Peyer's patch (tissue), 4 donors: ENCODE results near the gene FAM98B. TPM values are rescaled to one million over a fixed set of nuclear protein-coding genes. Genes with fewer than 3 reads are reported as not detected.

Source experiments
- DNase-seq, 3 donors: peaks; one replicate each; pipeline ENCODE4 v3.0.0-alpha.2; 2017 to 2019
- H3K27ac ChIP-seq, 4 donors: fragments of 200-600 bp; sonication (generic); one replicate each; pipeline ENCODE4 v1.5.1; 2016 to 2019
- H3K27me3 ChIP-seq, 2 donors: fragments of 200-600 bp; sonication (generic); one replicate each; pipeline ENCODE4 v1.5.1; 2019
- H3K36me3 ChIP-seq, 3 donors: fragments of 200-600 bp; sonication (generic); one replicate each; pipeline ENCODE4 v1.5.1; 2016 to 2019
- H3K4me1 ChIP-seq, 4 donors: fragments of 200-600 bp; sonication (generic); one replicate each; pipeline ENCODE4 v1.5.1; 2016 to 2019
- H3K4me3 ChIP-seq, 4 donors: fragments of 200-600 bp; sonication (generic); 1 replicate in 3 of 4; 2 replicates in 1 of 4; pipeline ENCODE4 v1.5.1; 2016 to 2019; ENCODE audit warnings: mild to moderate bottlenecking in 1 of 4
- H3K9me3 ChIP-seq, 4 donors: fragments of 200-600 bp; sonication (generic); one replicate each; pipeline ENCODE4 v1.5.1; 2016 to 2019; ENCODE audit warnings: mild to moderate bottlenecking in 1 of 4
- CTCF ChIP-seq, 6 experiments: fragments of 450-650 bp in 4 of 6; fragments of 200-600 bp in 2 of 6; sonication (generic) in 1 of 6; IDR thresholded peaks; one replicate each; pipeline ENCODE4 v1.5.1; 2017 to 2019; ENCODE audit warnings: antibody characterized with exemption in 6 of 6, mild to moderate bottlenecking in 3 of 6, moderate library complexity in 1 of 6
- POLR2A ChIP-seq, 2 donors: fragments of 450-650 bp; IDR thresholded peaks; one replicate each; pipeline ENCODE4 v1.5.1; 2017; ENCODE audit warnings: antibody characterized with exemption in 2 of 2, mild to moderate bottlenecking in 2 of 2, moderate library complexity in 2 of 2
- total RNA-seq, 4 donors: library from RNA; depleted of rRNA; stranded (reverse); fragments of >200 nt; gene quantifications; one replicate each; pipeline ENCODE4 v1.1.0, GENCODE V29; 2016

Gene FAM98B
- total RNA-seq, 4 donors from 2014 or later, result 7.7 to 10.5 (median 9.2) TPM

DNA sequence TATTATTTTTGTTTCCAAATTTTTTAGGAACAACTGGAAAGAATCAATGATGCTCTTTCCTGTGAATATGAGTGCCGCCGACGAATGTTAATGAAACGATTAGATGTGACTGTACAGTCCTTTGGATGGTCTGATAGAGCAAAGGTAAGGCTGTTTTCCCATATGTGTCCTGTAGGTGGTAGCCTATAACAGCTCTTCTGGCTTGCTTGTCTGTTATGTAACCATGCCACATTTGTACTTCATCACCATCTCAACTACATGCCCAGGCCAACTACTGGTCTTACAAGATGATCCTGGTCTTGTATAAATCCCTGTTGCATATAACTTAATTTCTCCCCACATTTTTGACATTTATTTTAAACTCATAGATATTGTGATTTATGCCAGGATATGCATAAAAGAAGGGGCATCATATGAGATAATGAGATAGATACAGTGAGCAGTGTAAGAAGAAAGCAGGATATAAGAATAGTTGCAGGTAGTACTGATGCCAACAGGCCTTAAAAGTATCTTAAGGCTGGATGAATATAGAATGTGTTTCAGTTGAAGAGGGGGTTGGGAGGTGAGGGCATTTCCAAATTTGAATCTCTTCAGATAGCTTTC, 20.3 kb downstream of the FAM98B start:
- H3K27me3 ChIP-seq, result no peaks in the 10 kb centered on the region
- no peak overlapping the region for H3K27ac ChIP-seq
- H3K9me3 ChIP-seq, result no peaks in the 10 kb centered on the region
- H3K4me3 ChIP-seq, result no peak overlapping the region
- no peaks in the 10 kb centered on the region for H3K4me1 ChIP-seq
- peak; percentile 33 to 90 (median 77) for TF ChIP-seq CTCF (IDR thresholded peaks at IDR 0.05)
- TF ChIP-seq POLR2A (IDR thresholded peaks at IDR 0.05), result no peak
- DNase-seq, result peak in 1 of 3 donors; percentile 54
- H3K36me3 ChIP-seq, result peaks cover 0 to 24% (median 0%) of the 10 kb centered on the region in 3 donors

GRCh38 chr15:38475361-38475760, 21.4 kb downstream of the FAM98B start:
- H3K4me1 ChIP-seq, result no peaks in the 10 kb centered on the region
- no peak overlapping the region for H3K27ac ChIP-seq
- no peaks in the 10 kb centered on the region for H3K9me3 ChIP-seq
- H3K27me3 ChIP-seq, result no peaks in the 10 kb centered on the region
- H3K36me3 ChIP-seq, result peaks cover 0 to 24% (median 0%) of the 10 kb centered on the region in 3 donors
- DNase-seq, result no peak
- TF ChIP-seq CTCF (IDR thresholded peaks at IDR 0.05) (no peak), POLR2A (IDR thresholded peaks at IDR 0.05) (no peak)
- H3K4me3 ChIP-seq, result no peak overlapping the region

DNA sequence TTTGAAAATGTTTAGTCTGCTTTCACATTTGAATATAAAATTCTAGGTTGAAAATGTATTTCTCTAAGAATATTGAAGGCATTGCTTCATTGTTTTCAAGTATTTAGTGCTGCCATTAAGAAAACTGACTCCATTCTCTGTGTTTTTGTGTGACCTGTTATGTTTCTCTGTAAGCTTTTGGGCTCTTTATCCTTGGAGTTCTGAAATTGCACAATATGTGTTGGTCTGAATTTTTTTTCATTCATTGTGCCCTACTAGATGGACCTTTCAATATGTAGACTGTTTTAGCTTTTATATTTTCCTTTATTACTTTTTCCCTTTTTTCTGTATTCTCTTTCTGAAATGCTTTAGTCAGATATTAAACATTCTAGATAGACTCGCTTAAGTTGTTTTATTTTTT, 22.2 kb downstream of the FAM98B start:
- TF ChIP-seq POLR2A (IDR thresholded peaks at IDR 0.05) (no peak), CTCF (IDR thresholded peaks at IDR 0.05) (no peak)
- Histone ChIP-seq H3K4me1 (no peaks in the 10 kb centered on the region), H3K4me3 (no peak overlapping the region), H3K27ac (no peak overlapping the region), H3K27me3 (no peaks in the 10 kb centered on the region), H3K36me3 (peaks cover 0 to 24% (median 0%) of the 10 kb centered on the region in 3 donors), H3K9me3 (no peaks in the 10 kb centered on the region)
- no peak for DNase-seq

- Histone ChIP-seq H3K9me3 (no peaks in the 10 kb centered on the region), H3K27ac (no peak overlapping the region), H3K4me1 (no peaks in the 10 kb centered on the region), H3K4me3 (no peak overlapping the region), H3K27me3 (no peaks in the 10 kb centered on the region), H3K36me3 (peaks cover 0 to 29% (median 0%) of the 10 kb centered on the region in 3 donors)
- no peak for TF ChIP-seq POLR2A (IDR thresholded peaks at IDR 0.05)
- TF ChIP-seq CTCF (IDR thresholded peaks at IDR 0.05), result no peak
- DNase-seq, result no peak
These were observed 23.7 kb downstream of the FAM98B start for GRCh38 chr15:38477637-38478036.

GRCh38 chr15:38479266-38479665, 25.3 kb downstream of the FAM98B start:
- Histone ChIP-seq H3K9me3 (no peaks in the 10 kb centered on the region), H3K27ac (no peak overlapping the region), H3K36me3 (peaks cover 0 to 29% (median 0%) of the 10 kb centered on the region in 3 donors), H3K27me3 (no peaks in the 10 kb centered on the region), H3K4me1 (no peaks in the 10 kb centered on the region), H3K4me3 (no peak overlapping the region)
- no peak for DNase-seq
- TF ChIP-seq POLR2A (IDR thresholded peaks at IDR 0.05) (no peak), CTCF (IDR thresholded peaks at IDR 0.05) (no peak)
